CD4-positive, alpha-beta T cell treated with Interleukin-4 for 4 hours (primary cell): ENCODE results near the gene AGER.
A peak's percentile ranks its signal among the peaks of the same experiment; 100 is the strongest.
"Not testable (repeated sequence)": the region's sequence is repeated elsewhere in the genome, so short reads cannot be mapped to it uniquely, and the experiment has no call there.

Source experiments
- DNase-seq: peaks from one replicate; pipeline ENCODE4 v3.0.0-alpha.2; 2020

The AGER gene

GRCh38 chr6:32198345-32198696, 14.3 kb upstream of the AGER start:
- no peak for DNase-seq

- DNase-seq: no peak
Measured at GRCh38 chr6:32196682-32197616, 12.9 kb upstream of the AGER start.

GRCh38 chr6:32195902-32196681, 12.0 kb upstream of the AGER start:
- DNase-seq: peak; percentile 38

GRCh38 chr6:32195652-32195901, 11.5 kb upstream of the AGER start:
- DNase-seq: peak; percentile 100

GRCh38 chr6:32194825-32195651, 11.0 kb upstream of the AGER start:
- peak; percentile 48 for DNase-seq

GRCh38 chr6:32194388-32194787, 10.3 kb upstream of the AGER start:
- DNase-seq: no peak

GRCh38 chr6:32193096-32193495, 9.0 kb upstream of the AGER start:
- DNase-seq: not testable (repeated sequence)

GRCh38 chr6:32192608-32193039, 8.6 kb upstream of the AGER start, which contains the start of gene GPSM3:
Gene GPSM3 (minus strand): TSS chr6:32192643. CDS start chr6:32192513, 130 bp downstream.
- DNase-seq: peak; percentile 56

- peak; percentile 24 for DNase-seq
Measured at GRCh38 chr6:32191696-32192607, 7.9 kb upstream of the AGER start.

- no peak for DNase-seq
Measured at GRCh38 chr6:32190911-32191677, 7.0 kb upstream of the AGER start.

- peak; percentile 91 for DNase-seq
Measured at GRCh38 chr6:32190054-32190851, 6.2 kb upstream of the AGER start, which contains the start of gene PBX2. Gene PBX2 (minus strand): TSS chr6:32190202. CDS start chr6:32189915, 287 bp downstream.

- no peak for DNase-seq
Measured at GRCh38 chr6:32189742-32190053, 5.6 kb upstream of the AGER start.

GRCh38 chr6:32189069-32189741, 5.2 kb upstream of the AGER start:
- DNase-seq: no peak

GRCh38 chr6:32188381-32189068, 4.5 kb upstream of the AGER start:
- no peak for DNase-seq

GRCh38 chr6:32187725-32188380, 3.8 kb upstream of the AGER start:
- DNase-seq: not testable (repeated sequence)

GRCh38 chr6:32187009-32187709, 3.1 kb upstream of the AGER start:
- no peak for DNase-seq

GRCh38 chr6:32186151-32186840, 2.2 kb upstream of the AGER start:
- DNase-seq: not testable (repeated sequence)
